HepG2 (cell line): ENCODE results near the gene CPEB4. TPM values are rescaled to one million over a fixed set of nuclear protein-coding genes. Genes with fewer than 3 reads are reported as not detected.

ENCODE experiments used
- ATAC-seq: fragments of 200-7000 bp; cut with Tn5 transposase; 3 replicates; pipeline ENCODE4 v1.9.1; 2020; ENCODE audit warnings: mild to moderate bottlenecking, moderate library complexity
- BruUV-seq: library from RNA; stranded (reverse); fragments of 400-500 nt; replicated peaks from 2 replicates; lab custom pipeline; 2021; lab: Mats Ljungman, UMichigan
- CTCF ChIA-PET: fragments of 300-600 bp; formaldehyde crosslinking; extraction: SDS; loops from one replicate; lab custom pipeline; 2021; ENCODE audit warnings: low total read pairs, inconsistent platforms, low intra/inter-chr PET ratio; lab: Yijun Ruan, JAX
- POLR2A ChIA-PET: fragments of 350-600 bp; sonication (Branson Sonifier 250); formaldehyde crosslinking; loops from one replicate; lab custom pipeline; 2020; ENCODE audit warnings: antibody characterized with exemption, inconsistent platforms; lab: Yijun Ruan, JAX
- DNase-seq: peaks from one replicate; pipeline ENCODE4 v3.0.0-alpha.2; 2015; ENCODE audit warnings: low spot score
- FAIRE-seq: peaks from 3 replicates; lab custom pipeline; 2011; peaks lifted over from hg19 to GRCh38; lab: Jason Lieb, UNC
- H2AFZ ChIP-seq: one replicate; pipeline ENCODE4 v1.6.1; 2011; ENCODE audit warnings: low read length, inconsistent platforms
- H3K27ac ChIP-seq: fragments of 300-600 bp; 3 replicates; pipeline ENCODE4 v1.8.0; 2011; ENCODE audit warnings: mixed run types, mild to moderate bottlenecking, mixed read lengths, low read length, inconsistent platforms; ENCODE audit not compliant: insufficient read depth; ENCODE audit errors: extremely low read length
- H3K27me3 ChIP-seq, 2 experiments: fragments of 200-600 bp in 1 of 2; 2 replicates in 1 of 2; 3 replicates in 1 of 2; pipeline versions ENCODE4 v1.6.0 to v1.8.0; 2011; ENCODE audit warnings: low read length in 2 of 2, mild to moderate bottlenecking in 2 of 2, moderate library complexity in 2 of 2, inconsistent platforms in 1 of 2; ENCODE audit not compliant: insufficient read depth in 2 of 2, control insufficient read depth in 1 of 2
- H3K36me3 ChIP-seq, 2 experiments: fragments of 200-600 bp in 1 of 2; replicated peaks in 1 of 2; 2 replicates in 1 of 2; 3 replicates in 1 of 2; pipeline versions ENCODE4 v1.5.1 to v1.8.0; 2011; ENCODE audit warnings: low read length in 2 of 2, inconsistent platforms in 1 of 2; ENCODE audit not compliant: insufficient read depth in 2 of 2, control insufficient read depth in 1 of 2
- H3K4me1 ChIP-seq: 2 replicates; pipeline ENCODE4 v1.5.1; 2012; ENCODE audit warnings: low read length, inconsistent platforms; ENCODE audit not compliant: insufficient read depth
- H3K4me2 ChIP-seq: 2 replicates; pipeline ENCODE4 v1.6.0; 2011; ENCODE audit warnings: low read depth, low read length, inconsistent platforms
- H3K4me3 ChIP-seq, 3 experiments: fragments of 200-600 bp in 1 of 3; sonication (generic), shearing (Covaris generic) in 1 of 3; replicated peaks in 1 of 3; 2 replicates each; pipeline ENCODE4 v1.5.1; 2011 to 2016; ENCODE audit warnings: low read length in 3 of 3, inconsistent platforms in 2 of 3, low read depth in 2 of 3, mild to moderate bottlenecking in 2 of 3, control low read depth in 1 of 3, mixed read lengths in 1 of 3; ENCODE audit not compliant: insufficient read depth in 1 of 3
- H3K79me2 ChIP-seq: one replicate; pipeline ENCODE4 v1.6.1; 2011; ENCODE audit warnings: low read length, inconsistent platforms; ENCODE audit not compliant: insufficient read depth
- H3K9ac ChIP-seq: 2 replicates; pipeline ENCODE4 v1.6.0; 2011; ENCODE audit warnings: mild to moderate bottlenecking, low read depth, low read length, inconsistent platforms; ENCODE audit not compliant: insufficient read depth
- H3K9me3 ChIP-seq: 2 replicates; pipeline ENCODE4 v1.5.1; 2012; ENCODE audit warnings: mild to moderate bottlenecking, low read length
- H4K20me1 ChIP-seq: 2 replicates; pipeline ENCODE4 v1.6.0; 2011; ENCODE audit warnings: inconsistent platforms, mild to moderate bottlenecking, low read length, moderate library complexity; ENCODE audit not compliant: insufficient read depth
- CEBPZ ChIP-seq: IDR thresholded peaks from 2 replicates; pipeline ENCODE4 v1.6.1; 2012; ENCODE audit warnings: low read length, improper control_type of control experiment
- HNF4A ChIP-seq: sonication (generic); formaldehyde crosslinking; IDR thresholded peaks from 2 replicates; pipeline ENCODE4 v1.4.0; 2020; ENCODE audit warnings: missing genetic modification reagents
- HNRNPL ChIP-seq: fragments of 200-400 bp; formaldehyde crosslinking; IDR thresholded peaks from 2 replicates; pipeline ENCODE4 v1.6.1; 2017; ENCODE audit warnings: mild to moderate bottlenecking, low read depth, low read length
- HNRNPLL ChIP-seq: fragments of 200-400 bp; formaldehyde crosslinking; IDR thresholded peaks from 2 replicates; pipeline ENCODE4 v1.6.1; 2017; ENCODE audit warnings: mild to moderate bottlenecking, low read depth, low read length; ENCODE audit not compliant: poor library complexity, severe bottlenecking
- ISL2 ChIP-seq: sonication (generic); formaldehyde crosslinking; IDR thresholded peaks from 2 replicates; pipeline ENCODE4 v1.5.0; 2020; ENCODE audit warnings: missing genetic modification reagents
- KLF6 ChIP-seq: IDR thresholded peaks from 2 replicates; pipeline ENCODE4 v1.8.0; 2016; ENCODE audit warnings: missing biosample characterization, missing genetic modification reagents
- MBD4 ChIP-seq: IDR thresholded peaks from 2 replicates; pipeline ENCODE4 v1.6.1; 2012; ENCODE audit warnings: low read length, inconsistent platforms, borderline replicate concordance
- MXD1 ChIP-seq: sonication (generic); formaldehyde crosslinking; IDR thresholded peaks from 2 replicates; pipeline ENCODE4 v1.4.0; 2020; ENCODE audit warnings: mild to moderate bottlenecking, missing genetic modification reagents
- MXD4 ChIP-seq: IDR thresholded peaks from 2 replicates; pipeline ENCODE4 v1.6.1; 2016; ENCODE audit warnings: mild to moderate bottlenecking, missing biosample characterization, missing genetic modification reagents
- NR2F6 ChIP-seq, 2 experiments: IDR thresholded peaks; 2 replicates each; pipeline ENCODE4 v1.6.1; 2016; ENCODE audit warnings: antibody characterized with exemption in 1 of 2, mild to moderate bottlenecking in 1 of 2
- RARA ChIP-seq: IDR thresholded peaks from 2 replicates; pipeline ENCODE4 v1.6.1; 2016; ENCODE audit warnings: missing genetic modification reagents, missing compliant biosample characterization
- SMC3 ChIP-seq: IDR thresholded peaks from 2 replicates; pipeline ENCODE4 v1.6.1; 2011; ENCODE audit warnings: low read length, improper control_type of control experiment
- TFAP4 ChIP-seq: sonication (generic); IDR thresholded peaks from 2 replicates; pipeline ENCODE4 v1.6.1; 2016; ENCODE audit warnings: low read depth, borderline replicate concordance
- ZNF24 ChIP-seq: fragments of 450-650 bp; IDR thresholded peaks from 2 replicates; pipeline ENCODE4 v1.6.1; 2017; ENCODE audit warnings: antibody characterized with exemption, mild to moderate bottlenecking
- ZNF615 ChIP-seq: sonication (generic); formaldehyde crosslinking; IDR thresholded peaks from 2 replicates; pipeline ENCODE4 v1.5.0; 2020; ENCODE audit warnings: mild to moderate bottlenecking, missing genetic modification reagents, borderline replicate concordance
- ZNF883 ChIP-seq: sonication (generic); formaldehyde crosslinking; IDR thresholded peaks from 2 replicates; pipeline ENCODE4 v1.5.1; 2020; ENCODE audit warnings: mild to moderate bottlenecking, missing genetic modification reagents; ENCODE audit errors: not compliant biosample characterization
- WGBS: methylation state at CpG from one replicate; pipeline ENCODE4 v1.1.6; 2017; ENCODE audit warnings: low lambda C conversion rate; 5-methylcytosine and 5-hydroxymethylcytosine counted together
- in situ Hi-C: cut with HindIII; loops from 2 replicates; pipeline ENCODE4 v1.10.0; 2017; ENCODE audit warnings: low pct_unique_long_range_greater_than_20kb; ENCODE audit not compliant: extremely low pct_ligation_motif_present
- intact Hi-C: fragments of 100-400 bp; cut with micrococcal nuclease; formaldehyde crosslinking; loops from one replicate; pipeline ENCODE4 v1.10.0; 2022; ENCODE audit not compliant: unreplicated experiment
- polyA plus RNA-seq, 8 experiments: library from polyadenylated mRNA; depleted of rRNA in 3 of 8; stranded (reverse) in 7 of 8; unstranded in 1 of 8; fragments of >200 nt; fragmentation: Illumina TruSeq in 4 of 8; extraction: Trizol in 4 of 8; gene quantifications; 2 replicates each; pipeline versions ENCODE4 v1.2.1 to v1.2.3, GENCODE V29; 2011 to 2016; ENCODE audit warnings: low read depth in 4 of 8, missing spikeins in 1 of 8, mixed read lengths in 1 of 8; ENCODE audit not compliant: insufficient read depth in 1 of 8
- total RNA-seq, 5 experiments: library from RNA; depleted of rRNA; stranded (reverse); fragments of >200 nt; fragmentation: Illumina TruSeq; extraction: Trizol; gene quantifications; 2 replicates each; pipeline ENCODE4 v1.2.3, GENCODE V29; 2016; ENCODE audit warnings: low read depth in 1 of 5

The CPEB4 gene
- total and polyA plus RNA-seq, 2 of the 13 experiments (the other 11 are each of a cell fraction or from before 2014, with no cell fraction given), result 7.7 to 26.7 TPM

GRCh38 chr5:173910215-173910614 is 22.1 kb downstream of the CPEB4 start:
- ChIA-PET CTCF (no interaction called here), POLR2A (interaction anchor here (1.1 kb wide), 1 partner anchor 64 kb away, joined by 3 read pairs; no protein-coding TSS in a partner anchor)
- no peak overlapping the region for H2AFZ ChIP-seq
- H3K9me3 ChIP-seq, result no peaks in the 10 kb centered on the region
- TF ChIP-seq MXD4, result no peak
- H3K9ac ChIP-seq, result no peak overlapping the region
- no peaks in the 10 kb centered on the region for H4K20me1 ChIP-seq
- H3K4me2 ChIP-seq, result no peak overlapping the region
- BruUV-seq, result no TSS peak
- H3K27ac ChIP-seq, result no peak overlapping the region
- FAIRE-seq, result no peak
- ATAC-seq, result no peak
- no peak for DNase-seq
- no peaks in the 10 kb centered on the region for H3K27me3 ChIP-seq
- no peak overlapping the region for H3K4me3 ChIP-seq
- peaks cover 42% of the 10 kb centered on the region for H3K79me2 ChIP-seq
- peaks cover 2 to 25% of the 10 kb centered on the region in 2 experiments; a peak in 1 of 5 replicates for H3K36me3 ChIP-seq
- peaks cover 43% of the 10 kb centered on the region for H3K4me1 ChIP-seq
- in situ Hi-C loops, result no loop called here
- 88% methylated on average over 3 of the region's 3 CpGs for WGBS
- intact Hi-C loops, result no loop called here

GRCh38 chr5:173911623-173912022 is 23.5 kb downstream of the CPEB4 start:
- Histone ChIP-seq H3K9ac (no peak overlapping the region), H3K36me3 (peaks cover 2 to 31% of the 10 kb centered on the region in 2 experiments; a peak in 3 of 5 replicates), H2AFZ (no peak overlapping the region), H3K27me3 (no peaks in the 10 kb centered on the region), H3K79me2 (peaks cover 38% of the 10 kb centered on the region), H3K9me3 (no peaks in the 10 kb centered on the region), H4K20me1 (no peaks in the 10 kb centered on the region), H3K4me3 (no peak overlapping the region), H3K4me1 (peaks cover 35% of the 10 kb centered on the region), H3K27ac (no peak overlapping the region), H3K4me2 (no peak overlapping the region)
- FAIRE-seq, result no peak
- DNase-seq, result no peak
- in situ Hi-C loops, result no loop called here
- intact Hi-C loops, result no loop called here
- no TSS peak for BruUV-seq
- ChIA-PET POLR2A (no interaction called here), CTCF (no interaction called here)
- no peak for ATAC-seq
- TF ChIP-seq TFAP4 (no peak), CEBPZ (no peak), MBD4 (no peak), HNRNPLL (no peak), SMC3 (no peak), MXD1 (no peak), HNF4A (CRISPR knock-in tag) (0 out of 2 replicates have a peak, but pooled peaks have one; percentile 11), ZNF24 (peak; percentile 81), ZNF883 (CRISPR knock-in tag) (no peak), ISL2 (CRISPR knock-in tag) (no peak), NR2F6 (IDR thresholded peaks at IDR 0.05) (peak; percentile 52; the same call in 1 of the 2 replicates), NR2F6 (CRISPR knock-in tag; IDR thresholded peaks at IDR 0.05) (peak; percentile 28; the same call in 1 of the 2 replicates), KLF6 (CRISPR knock-in tag) (no peak), ZNF615 (CRISPR knock-in tag) (no peak), HNRNPL (no peak), RARA (0 out of 2 replicates have a peak, but pooled peaks have one; percentile 17)
